HepG2 (cell line): ENCODE data around the gene EMID1. TPM values are rescaled to one million over a fixed set of nuclear protein-coding genes. Genes with fewer than 3 reads are reported as not detected.

Experiments
- CCDC6 ChIP-seq: sonication (generic); formaldehyde crosslinking; IDR thresholded peaks from 2 replicates; pipeline ENCODE4 v1.8.1; 2022; ENCODE audit warnings: mild to moderate bottlenecking, missing genetic modification reagents, moderate library complexity
- DR1 ChIP-seq: sonication (generic); formaldehyde crosslinking; IDR thresholded peaks from 2 replicates; pipeline ENCODE4 v1.8.0; 2021; ENCODE audit warnings: mild to moderate bottlenecking, missing genetic modification reagents, inconsistent platforms
- ELF3 ChIP-seq: IDR thresholded peaks from 2 replicates; pipeline ENCODE4 v1.6.1; 2016; ENCODE audit warnings: missing genetic modification reagents, missing compliant biosample characterization
- FLYWCH1 ChIP-seq: sonication (generic); formaldehyde crosslinking; IDR thresholded peaks from 2 replicates; pipeline ENCODE4 v1.8.1; 2023; ENCODE audit warnings: mild to moderate bottlenecking, missing genetic modification reagents
- JARID2 ChIP-seq: sonication (generic); formaldehyde crosslinking; IDR thresholded peaks from 2 replicates; pipeline ENCODE4 v1.8.1; 2023; ENCODE audit warnings: missing genetic modification reagents, inconsistent platforms; ENCODE audit not compliant: insufficient replicate concordance
- MAX ChIP-seq: IDR thresholded peaks from 2 replicates; pipeline ENCODE4 v1.6.1; 2012; ENCODE audit warnings: inconsistent platforms
- MTA3 ChIP-seq: sonication (generic); formaldehyde crosslinking; IDR thresholded peaks from 2 replicates; pipeline ENCODE4 v1.4.0; 2020; ENCODE audit warnings: missing genetic modification reagents
- POLR2AphosphoS2 ChIP-seq: IDR thresholded peaks from 2 replicates; pipeline ENCODE4 v1.6.1; 2011; ENCODE audit warnings: low read depth, low read length, improper control_type of control experiment
- SRSF9 ChIP-seq: fragments of 200-400 bp; formaldehyde crosslinking; IDR thresholded peaks from 2 replicates; pipeline ENCODE4 v1.6.1; 2018; ENCODE audit warnings: borderline replicate concordance, mild to moderate bottlenecking, low read depth, low read length; ENCODE audit not compliant: insufficient read depth, poor library complexity, severe bottlenecking
- ZBTB7A ChIP-seq: sonication (generic); formaldehyde crosslinking; IDR thresholded peaks from 2 replicates; pipeline ENCODE4 v1.8.0; 2022; ENCODE audit warnings: mild to moderate bottlenecking, missing genetic modification reagents
- ZFP41 ChIP-seq: sonication (generic); formaldehyde crosslinking; IDR thresholded peaks from 2 replicates; pipeline ENCODE4 v1.4.0; 2020; ENCODE audit warnings: mild to moderate bottlenecking, missing genetic modification reagents, borderline replicate concordance
- ZMYM3 ChIP-seq: sonication (generic); formaldehyde crosslinking; IDR thresholded peaks from 2 replicates; pipeline ENCODE4 v1.5.1; 2020; ENCODE audit warnings: mild to moderate bottlenecking, missing genetic modification reagents
- ZNF318 ChIP-seq: sonication (generic); formaldehyde crosslinking; IDR thresholded peaks from 2 replicates; pipeline ENCODE4 v1.4.0; 2020; ENCODE audit warnings: mild to moderate bottlenecking, missing genetic modification reagents
- ZNF335 ChIP-seq: sonication (generic); formaldehyde crosslinking; IDR thresholded peaks from 2 replicates; pipeline ENCODE4 v1.4.0; 2020; ENCODE audit warnings: missing genetic modification reagents
- ZNF891 ChIP-seq: sonication (generic); formaldehyde crosslinking; IDR thresholded peaks from 2 replicates; pipeline ENCODE4 v1.5.0; 2020; ENCODE audit warnings: mild to moderate bottlenecking, missing genetic modification reagents
- ZXDC ChIP-seq: sonication (generic); formaldehyde crosslinking; IDR thresholded peaks from 2 replicates; pipeline ENCODE4 v1.5.0; 2020; ENCODE audit warnings: mild to moderate bottlenecking, missing genetic modification reagents
- polyA plus RNA-seq, 8 experiments: library from polyadenylated mRNA; depleted of rRNA in 3 of 8; stranded (reverse) in 7 of 8; unstranded in 1 of 8; fragments of >200 nt; fragmentation: Illumina TruSeq in 4 of 8; extraction: Trizol in 4 of 8; gene quantifications; 2 replicates each; pipeline versions ENCODE4 v1.2.1 to v1.2.3, GENCODE V29; 2011 to 2016; ENCODE audit warnings: low read depth in 4 of 8, missing spikeins in 1 of 8, mixed read lengths in 1 of 8; ENCODE audit not compliant: insufficient read depth in 1 of 8
- total RNA-seq, 5 experiments: library from RNA; depleted of rRNA; stranded (reverse); fragments of >200 nt; fragmentation: Illumina TruSeq; extraction: Trizol; gene quantifications; 2 replicates each; pipeline ENCODE4 v1.2.3, GENCODE V29; 2016; ENCODE audit warnings: low read depth in 1 of 5

Gene EMID1
- total and polyA plus RNA-seq, 2 of the 13 experiments (the other 11 are each of a cell fraction or from before 2014, with no cell fraction given), result 0.45 to 0.82 TPM

GRCh38 chr22:29231971-29232959, 26.6 kb downstream of the EMID1 start (continued):
- TF ChIP-seq ZNF318 (CRISPR knock-in tag), result no peak
- peak; percentile 30; the same call in 1 of the 2 replicates for TF ChIP-seq MAX
- TF ChIP-seq ZXDC, result no peak
- no peak for TF ChIP-seq CCDC6 (CRISPR knock-in tag)
- no peak for TF ChIP-seq FLYWCH1 (CRISPR knock-in tag)
- 0 out of 2 replicates have a peak, but pooled peaks have one; percentile 18 for TF ChIP-seq DR1 (CRISPR knock-in tag)
- TF ChIP-seq POLR2AphosphoS2, result no peak
- TF ChIP-seq ZFP41 (CRISPR knock-in tag), result 0 out of 2 replicates have a peak, but pooled peaks have one; percentile 6
- TF ChIP-seq ZNF891 (CRISPR knock-in tag), result peak; percentile 11; the same call in 1 of the 2 replicates
- TF ChIP-seq ZNF335 (CRISPR knock-in tag), result no peak
- no peak for TF ChIP-seq SRSF9
- no peak for TF ChIP-seq JARID2
- TF ChIP-seq MTA3 (CRISPR knock-in tag), result no peak
- peak; percentile 78; the same call in 1 of the 2 replicates for TF ChIP-seq ELF3 (CRISPR knock-in tag)
- TF ChIP-seq ZBTB7A (CRISPR knock-in tag), result 0 out of 2 replicates have a peak, but pooled peaks have one; percentile 55
- peak; percentile 87 for TF ChIP-seq ZMYM3 (CRISPR knock-in tag)
